Measurements from ENCODE around the gene ISG20. TPM values are rescaled to one million over a fixed set of nuclear protein-coding genes. Genes with fewer than 3 reads are reported as not detected.
"Not testable (repeated sequence)": the region's sequence is repeated elsewhere in the genome, so short reads cannot be mapped to it uniquely, and the experiment has no call there.

The ISG20 gene
- total and polyA plus RNA-seq, 2 donors = 75.1 to 272 TPM

DNA sequence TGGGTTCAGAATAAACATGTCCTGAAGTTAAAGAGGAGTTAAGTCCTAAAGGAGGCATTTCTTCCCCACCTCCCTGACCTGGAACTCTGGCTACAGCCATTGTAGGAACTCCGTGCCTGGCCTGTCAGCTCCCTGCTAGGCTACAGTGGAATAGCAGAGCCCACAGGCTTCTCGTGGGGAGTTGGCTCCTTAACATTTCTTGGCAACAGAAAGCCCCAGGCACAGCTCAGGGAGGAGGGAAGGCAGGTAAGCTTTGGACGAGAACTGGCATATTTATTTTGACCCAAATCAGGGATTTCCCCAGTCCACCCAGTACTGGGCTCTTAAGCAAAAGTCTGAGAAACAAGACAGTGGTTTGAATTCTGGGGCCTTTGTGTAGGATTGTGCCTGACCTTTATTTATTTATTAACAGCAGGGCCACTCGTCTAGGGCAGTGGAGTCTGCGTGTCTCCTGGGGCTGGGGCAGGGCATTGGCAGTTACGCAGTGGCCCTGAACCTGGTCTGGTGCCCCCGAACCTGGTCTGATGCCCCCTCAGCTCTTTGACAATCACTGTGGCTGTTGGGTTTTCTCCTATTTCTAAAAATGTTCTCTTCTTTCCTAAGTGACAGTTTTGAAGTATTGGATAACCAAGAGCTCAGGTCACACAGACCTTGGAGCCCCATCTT lies 7.9 kb upstream of the ISG20 start:
- H3K36me3 ChIP-seq (ENCODE audit: control insufficient read depth in 2 of 2, insufficient read depth in 2 of 2, low read length in 1 of 2) = peaks cover 39 to 48% of the 10 kb centered on the region in 2 donors
- peaks cover 0 to 6% of the 10 kb centered on the region in 2 donors for H3K9me3 ChIP-seq (ENCODE audit: control insufficient read depth in 2 of 2, insufficient read depth in 1 of 2, low read length in 1 of 2)
- H3K27ac ChIP-seq (ENCODE audit: low read depth in 1 of 2, low read length in 1 of 2) = peak overlapping the region; percentile 40 to 68
- H3K27me3 ChIP-seq (ENCODE audit: control insufficient read depth in 2 of 2, insufficient read depth in 1 of 2, low read length in 1 of 2) = no peaks in the 10 kb centered on the region
- WGBS = 96% methylated on average over 7 of the region's 7 CpGs
- no peak overlapping the region for H3K4me3 ChIP-seq (ENCODE audit: low read length in 2 of 2)
- H3K4me1 ChIP-seq (ENCODE audit: control insufficient read depth in 2 of 2, insufficient read depth in 2 of 2, low read length in 2 of 2) = peaks cover 71 to 86% of the 10 kb centered on the region in 2 donors
- DNase-seq (ENCODE audit: low read depth in 6 of 9, low spot score in 9 of 9) = no peak

DNA sequence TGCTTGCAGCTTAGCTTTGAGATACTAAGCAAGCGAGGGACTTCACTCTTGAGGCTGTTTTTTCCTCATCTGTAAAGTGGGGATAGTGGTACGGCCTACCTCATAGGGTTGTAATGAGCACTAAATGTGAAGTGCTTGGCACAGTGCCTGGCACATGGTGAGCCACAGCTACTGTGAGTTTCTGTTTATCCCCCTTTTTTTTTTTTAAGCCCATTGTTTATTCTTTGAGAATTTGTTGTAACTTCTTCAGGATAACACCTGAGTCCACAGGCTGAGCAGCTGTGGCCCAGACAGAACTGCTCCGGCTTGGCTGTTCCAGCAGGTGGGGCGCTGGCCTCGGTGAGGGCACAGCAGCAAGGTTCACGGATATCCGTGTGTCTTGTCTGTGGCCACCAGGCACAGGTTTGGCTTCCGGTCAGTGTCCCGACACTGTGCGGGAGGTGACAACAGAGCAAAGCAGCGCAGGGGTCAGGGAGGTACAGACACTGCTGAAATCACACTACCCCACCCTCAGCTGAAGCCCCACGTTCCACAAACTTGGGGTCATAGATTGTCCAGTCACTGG lies 7.3 kb upstream of the ISG20 start:
- Histone ChIP-seq H3K4me3 (ENCODE audit: low read length in 2 of 2) (no peak overlapping the region), H3K27ac (ENCODE audit: low read depth in 1 of 2, low read length in 1 of 2) (peak overlapping the region in 1 of 2 donors; percentile 53), H3K4me1 (ENCODE audit: control insufficient read depth in 2 of 2, insufficient read depth in 2 of 2, low read length in 2 of 2) (peaks cover 67 to 86% of the 10 kb centered on the region in 2 donors), H3K27me3 (ENCODE audit: control insufficient read depth in 2 of 2, insufficient read depth in 1 of 2, low read length in 1 of 2) (no peaks in the 10 kb centered on the region), H3K36me3 (ENCODE audit: control insufficient read depth in 2 of 2, insufficient read depth in 2 of 2, low read length in 1 of 2) (peaks cover 34 to 45% of the 10 kb centered on the region in 2 donors), H3K9me3 (ENCODE audit: control insufficient read depth in 2 of 2, insufficient read depth in 1 of 2, low read length in 1 of 2) (peaks cover 0 to 3% of the 10 kb centered on the region in 2 donors)
- WGBS = 98% methylated on average over 12 of the region's 12 CpGs
- no peak for DNase-seq (ENCODE audit: low read depth in 6 of 9, low spot score in 9 of 9)

DNA sequence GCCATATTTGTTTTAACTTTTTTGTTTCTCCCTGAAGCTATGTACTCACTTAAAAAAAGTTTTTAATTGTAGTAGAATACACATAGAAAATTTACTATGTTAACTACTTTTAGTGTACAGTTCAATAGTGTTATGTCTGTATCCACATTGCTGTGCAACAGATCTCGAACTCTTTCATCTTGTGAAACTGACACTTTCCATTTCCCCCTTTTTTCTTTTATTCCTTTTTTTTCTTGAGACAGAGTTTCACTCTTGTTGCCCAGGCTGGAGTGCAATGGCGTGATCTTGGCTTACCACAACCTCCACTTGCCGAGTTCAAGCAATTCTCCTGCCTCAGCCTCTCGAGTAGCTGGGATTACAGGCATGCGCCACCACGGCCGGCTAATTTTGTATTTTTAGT lies 6.0 kb upstream of the ISG20 start:
- not testable (repeated sequence) for H3K9me3 ChIP-seq (ENCODE audit: control insufficient read depth in 2 of 2, insufficient read depth in 1 of 2, low read length in 1 of 2); H3K4me3 ChIP-seq (ENCODE audit: low read length in 2 of 2); H3K27me3 ChIP-seq (ENCODE audit: control insufficient read depth in 2 of 2, insufficient read depth in 1 of 2, low read length in 1 of 2); DNase-seq (ENCODE audit: low read depth in 6 of 9, low spot score in 9 of 9)
- peaks cover 62 to 87% of the 10 kb centered on the region in 2 donors for H3K4me1 ChIP-seq (ENCODE audit: control insufficient read depth in 2 of 2, insufficient read depth in 2 of 2, low read length in 2 of 2)
- peaks cover 33 to 42% of the 10 kb centered on the region in 2 donors for H3K36me3 ChIP-seq (ENCODE audit: control insufficient read depth in 2 of 2, insufficient read depth in 2 of 2, low read length in 1 of 2)
- 87% methylated on average over 7 of the region's 7 CpGs for WGBS
- H3K27ac ChIP-seq (ENCODE audit: low read depth in 1 of 2, low read length in 1 of 2) = peak overlapping the region; percentile 59 to 74

DNA sequence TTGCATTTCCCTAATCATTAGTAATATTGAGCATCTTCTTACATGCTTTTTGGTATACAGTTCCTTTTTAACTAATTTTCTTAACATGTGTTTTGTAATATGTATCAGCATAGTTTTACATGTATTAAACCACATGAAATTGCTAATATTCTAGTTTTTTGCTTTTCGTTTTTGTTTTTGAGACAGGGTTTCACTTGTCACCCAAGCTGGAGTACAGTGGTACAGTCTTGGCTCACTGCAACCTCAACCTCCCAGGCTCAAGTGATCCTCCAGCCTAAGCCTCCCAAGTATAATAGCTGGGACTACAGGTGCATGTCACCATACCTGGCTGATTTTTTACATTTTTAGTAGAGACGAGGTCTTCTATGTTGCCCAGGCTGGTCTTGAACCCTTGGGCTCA lies 4.4 kb upstream of the ISG20 start:
- Histone ChIP-seq H3K27me3 (ENCODE audit: control insufficient read depth in 2 of 2, insufficient read depth in 1 of 2, low read length in 1 of 2) (no peaks in the 10 kb centered on the region), H3K4me3 (ENCODE audit: low read length in 2 of 2) (no peak overlapping the region), H3K4me1 (ENCODE audit: control insufficient read depth in 2 of 2, insufficient read depth in 2 of 2, low read length in 2 of 2) (peaks cover 54 to 85% of the 10 kb centered on the region in 2 donors), H3K9me3 (ENCODE audit: control insufficient read depth in 2 of 2, insufficient read depth in 1 of 2, low read length in 1 of 2) (peaks cover 1 to 3% of the 10 kb centered on the region in 2 donors), H3K27ac (ENCODE audit: low read depth in 1 of 2, low read length in 1 of 2) (peak overlapping the region; percentile 99 to 100), H3K36me3 (ENCODE audit: control insufficient read depth in 2 of 2, insufficient read depth in 2 of 2, low read length in 1 of 2) (peaks cover 27 to 28% of the 10 kb centered on the region in 2 donors)
- no peak for DNase-seq (ENCODE audit: low read depth in 6 of 9, low spot score in 9 of 9)
- 97% methylated on average over 2 of the region's 2 CpGs for WGBS

DNA sequence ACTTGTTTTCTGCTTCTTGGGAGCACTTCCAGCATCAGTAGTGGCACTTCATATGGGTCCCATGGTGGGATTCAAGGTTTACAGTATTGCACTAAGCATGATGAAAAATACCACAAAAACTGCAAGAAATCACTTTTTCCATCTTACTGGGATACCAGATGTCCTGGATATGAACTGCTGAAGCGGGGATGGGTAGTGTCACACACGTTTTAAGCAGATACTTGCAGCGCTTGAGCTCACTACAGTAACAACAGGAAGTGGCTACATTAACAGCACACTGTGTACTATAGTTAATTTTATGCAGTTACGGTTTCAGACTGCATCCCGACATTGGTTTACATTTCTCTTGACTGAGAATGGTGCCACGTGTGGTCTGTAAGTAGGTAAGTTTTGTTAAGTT lies 3.5 kb upstream of the ISG20 start:
- WGBS = 4% methylated on average over 6 of the region's 6 CpGs
- Histone ChIP-seq H3K36me3 (ENCODE audit: control insufficient read depth in 2 of 2, insufficient read depth in 2 of 2, low read length in 1 of 2) (peaks cover 19 to 27% of the 10 kb centered on the region in 2 donors), H3K4me1 (ENCODE audit: control insufficient read depth in 2 of 2, insufficient read depth in 2 of 2, low read length in 2 of 2) (peaks cover 56 to 85% of the 10 kb centered on the region in 2 donors), H3K27ac (ENCODE audit: low read depth in 1 of 2, low read length in 1 of 2) (peak overlapping the region; percentile 99 to 100), H3K4me3 (ENCODE audit: low read length in 2 of 2) (peak overlapping the region; percentile 58), H3K27me3 (ENCODE audit: control insufficient read depth in 2 of 2, insufficient read depth in 1 of 2, low read length in 1 of 2) (no peaks in the 10 kb centered on the region), H3K9me3 (ENCODE audit: control insufficient read depth in 2 of 2, insufficient read depth in 1 of 2, low read length in 1 of 2) (peaks cover 0 to 1% of the 10 kb centered on the region in 2 donors)
- DNase-seq (ENCODE audit: low read depth in 6 of 9, low spot score in 9 of 9) = peak in 7 of 9 donors; percentile 62 to 91 (median 74)

DNA sequence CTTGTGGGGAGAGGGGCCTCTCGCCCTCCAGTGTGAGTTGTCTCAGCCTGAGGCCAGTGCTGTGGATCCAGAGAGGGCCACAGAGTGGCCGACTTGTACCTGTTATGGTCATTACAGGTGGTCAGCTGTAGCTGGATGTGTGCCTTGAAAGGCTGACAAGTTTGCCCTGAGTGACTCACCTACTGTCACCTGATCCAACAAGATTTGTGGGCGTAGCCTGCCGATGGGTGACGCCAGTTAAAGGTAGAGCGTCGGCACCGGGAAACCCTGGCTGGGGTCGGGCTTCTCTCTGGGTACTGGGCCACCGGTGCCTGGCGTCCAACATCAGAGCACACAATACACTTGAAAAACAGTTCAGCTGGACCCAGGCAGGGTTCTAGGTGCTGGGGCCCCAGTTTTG lies 2.8 kb upstream of the ISG20 start:
- DNase-seq (ENCODE audit: low read depth in 6 of 9, low spot score in 9 of 9) = peak in 1 of 9 donors; percentile 51
- 93% methylated on average over 11 of the region's 11 CpGs for WGBS
- Histone ChIP-seq H3K4me1 (ENCODE audit: control insufficient read depth in 2 of 2, insufficient read depth in 2 of 2, low read length in 2 of 2) (peaks cover 53 to 83% of the 10 kb centered on the region in 2 donors), H3K27ac (ENCODE audit: low read depth in 1 of 2, low read length in 1 of 2) (peak overlapping the region; percentile 100), H3K27me3 (ENCODE audit: control insufficient read depth in 2 of 2, insufficient read depth in 1 of 2, low read length in 1 of 2) (no peaks in the 10 kb centered on the region), H3K9me3 (ENCODE audit: control insufficient read depth in 2 of 2, insufficient read depth in 1 of 2, low read length in 1 of 2) (peaks cover 0 to 1% of the 10 kb centered on the region in 2 donors), H3K4me3 (ENCODE audit: low read length in 2 of 2) (peak overlapping the region; percentile 58), H3K36me3 (ENCODE audit: control insufficient read depth in 2 of 2, insufficient read depth in 2 of 2, low read length in 1 of 2) (peaks cover 13 to 22% of the 10 kb centered on the region in 2 donors)

DNA sequence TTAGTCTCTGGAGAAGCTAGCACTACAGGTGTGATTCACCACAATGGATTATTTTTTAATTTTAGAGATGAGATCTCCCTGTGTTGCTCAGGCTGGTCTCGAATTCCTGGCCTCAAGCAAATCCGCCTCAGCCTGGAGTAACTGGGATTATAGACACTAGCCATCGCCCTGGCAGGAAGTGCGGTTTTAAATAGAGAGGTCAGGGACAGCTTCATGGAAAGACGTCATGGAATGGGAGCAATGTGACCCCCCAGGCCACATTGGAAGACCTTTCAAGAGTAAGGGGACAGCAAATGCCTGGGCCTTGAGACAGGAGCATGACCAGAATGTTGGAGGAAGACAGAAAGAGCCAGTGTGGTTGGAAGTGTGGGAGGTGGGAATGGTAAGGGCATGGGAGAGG lies 2.2 kb upstream of the ISG20 start:
- Histone ChIP-seq H3K36me3 (ENCODE audit: control insufficient read depth in 2 of 2, insufficient read depth in 2 of 2, low read length in 1 of 2) (peaks cover 13 to 19% of the 10 kb centered on the region in 2 donors), H3K4me1 (ENCODE audit: control insufficient read depth in 2 of 2, insufficient read depth in 2 of 2, low read length in 2 of 2) (peaks cover 54 to 83% of the 10 kb centered on the region in 2 donors), H3K9me3 (ENCODE audit: control insufficient read depth in 2 of 2, insufficient read depth in 1 of 2, low read length in 1 of 2) (peaks cover 0 to 1% of the 10 kb centered on the region in 2 donors), H3K27me3 (ENCODE audit: control insufficient read depth in 2 of 2, insufficient read depth in 1 of 2, low read length in 1 of 2) (no peaks in the 10 kb centered on the region), H3K27ac (ENCODE audit: low read depth in 1 of 2, low read length in 1 of 2) (peak overlapping the region; percentile 100), H3K4me3 (ENCODE audit: low read length in 2 of 2) (peak overlapping the region; percentile 58)
- WGBS = 96% methylated on average over 5 of the region's 5 CpGs
- no peak for DNase-seq (ENCODE audit: low read depth in 6 of 9, low spot score in 9 of 9)

DNA sequence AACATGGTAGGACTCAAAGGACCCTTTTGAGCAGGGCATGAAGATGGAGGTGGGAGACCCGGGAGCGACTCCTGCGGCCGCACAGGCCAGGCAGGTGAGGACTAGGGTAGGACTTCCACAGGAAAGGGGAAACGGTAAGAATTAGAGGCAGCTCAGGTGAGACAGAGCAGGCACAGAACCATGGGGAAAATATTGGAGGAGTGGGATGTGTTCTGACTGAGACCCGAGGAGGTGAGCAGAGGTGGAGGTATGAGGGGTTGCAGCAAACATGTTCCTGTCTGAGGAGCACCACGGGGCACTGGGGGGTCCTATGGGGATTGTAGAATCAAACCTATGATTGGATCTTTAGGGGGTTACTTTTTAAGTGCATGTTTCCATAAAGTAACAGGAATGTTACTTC lies 1.4 kb upstream of the ISG20 start:
- H3K4me1 ChIP-seq (ENCODE audit: control insufficient read depth in 2 of 2, insufficient read depth in 2 of 2, low read length in 2 of 2) = peaks cover 48 to 76% of the 10 kb centered on the region in 2 donors
- DNase-seq (ENCODE audit: low read depth in 6 of 9, low spot score in 9 of 9) = no peak
- H3K9me3 ChIP-seq (ENCODE audit: control insufficient read depth in 2 of 2, insufficient read depth in 1 of 2, low read length in 1 of 2) = peaks cover 0 to 1% of the 10 kb centered on the region in 2 donors
- 91% methylated on average over 7 of the region's 7 CpGs for WGBS
- no peaks in the 10 kb centered on the region for H3K27me3 ChIP-seq (ENCODE audit: control insufficient read depth in 2 of 2, insufficient read depth in 1 of 2, low read length in 1 of 2)
- peak overlapping the region; percentile 58 for H3K4me3 ChIP-seq (ENCODE audit: low read length in 2 of 2)
- H3K36me3 ChIP-seq (ENCODE audit: control insufficient read depth in 2 of 2, insufficient read depth in 2 of 2, low read length in 1 of 2) = peaks cover 10 to 19% of the 10 kb centered on the region in 2 donors
- peak overlapping the region; percentile 100 for H3K27ac ChIP-seq (ENCODE audit: low read depth in 1 of 2, low read length in 1 of 2)

Measured in thymus (tissue), 11 donors.